ENCODE measurements around the gene AUTS2.

The AUTS2 gene

DNA sequence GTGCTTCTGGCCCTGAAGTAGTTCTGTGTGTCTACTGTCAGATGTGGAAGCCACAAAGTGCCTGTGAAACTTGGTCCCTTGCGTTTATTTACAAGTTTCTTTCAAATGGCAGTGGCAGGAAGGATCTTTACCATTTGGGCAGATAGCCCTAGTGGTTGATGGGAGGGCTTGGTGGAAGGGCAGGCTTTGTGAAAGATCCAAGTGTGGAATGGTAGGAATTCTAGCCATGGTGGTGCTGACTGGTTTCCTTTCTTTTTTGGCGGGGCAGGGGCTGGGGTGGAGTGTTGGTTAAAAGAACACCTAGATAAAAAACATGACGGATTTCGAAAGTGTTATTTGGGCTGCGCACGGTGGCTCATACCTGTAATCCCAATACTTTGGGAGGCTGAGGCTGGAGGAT lies 27.0 kb downstream of the AUTS2 start:
- no peak for DNase-seq

GRCh38 chr7:69625798-69626197 lies 27.5 kb downstream of the AUTS2 start:
- DNase-seq: no peak

- DNase-seq: no peak
Measured at GRCh38 chr7:69630292-69630691, 32.0 kb downstream of the AUTS2 start.

- no peak for DNase-seq
Measured at GRCh38 chr7:69631131-69631530, 32.9 kb downstream of the AUTS2 start.

DNA sequence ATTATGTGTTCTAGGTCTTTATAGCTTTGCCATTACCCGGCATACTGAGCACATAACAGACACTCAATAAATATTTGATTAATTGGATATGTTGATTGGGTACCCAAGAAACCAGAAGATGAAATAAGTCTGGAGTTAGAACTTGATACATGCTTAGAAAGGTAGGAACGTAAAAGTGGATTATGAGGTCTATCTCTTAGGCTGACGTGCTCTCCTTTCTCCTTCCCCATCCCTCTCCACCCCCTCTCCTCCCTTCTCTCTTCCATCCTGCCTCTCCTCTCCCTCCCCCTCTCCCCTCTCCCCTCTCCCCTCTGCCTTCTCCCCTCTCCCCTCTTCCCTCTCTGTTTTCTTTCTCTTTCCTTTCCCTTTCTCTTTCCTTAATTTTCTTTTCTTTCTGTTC lies 34.0 kb downstream of the AUTS2 start:
- DNase-seq: no peak

- DNase-seq: no peak
Measured at GRCh38 chr7:69633122-69633831, 35.0 kb downstream of the AUTS2 start.

DNA sequence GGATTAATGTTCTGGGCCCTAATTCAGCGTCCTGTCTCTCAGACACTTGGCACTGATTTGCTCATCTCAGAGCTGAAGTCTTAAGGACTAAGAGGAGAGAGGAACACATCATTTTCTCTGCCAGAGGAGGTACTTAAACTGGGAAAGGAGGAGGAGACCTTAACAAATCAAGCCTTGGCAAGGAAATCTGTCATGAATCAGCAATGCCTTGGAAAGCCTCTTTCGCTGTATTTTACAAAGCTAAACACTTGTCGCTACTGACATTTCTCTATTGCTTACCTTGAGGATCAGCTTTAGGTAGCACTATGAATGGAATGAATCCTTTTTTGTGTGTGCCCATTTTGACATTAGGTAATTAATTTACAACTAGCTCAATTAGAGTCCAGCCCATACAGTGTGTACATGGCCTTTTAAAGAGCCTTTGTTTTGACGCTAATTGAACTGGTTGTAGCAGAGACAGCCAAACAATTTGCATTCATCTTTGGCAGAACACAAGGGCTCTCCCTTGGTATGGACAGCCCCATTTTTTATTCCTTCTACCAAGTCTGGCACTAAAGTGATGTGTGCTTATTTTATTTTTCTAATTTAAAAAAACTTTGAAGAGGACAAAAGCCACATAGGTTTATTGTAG lies 37.4 kb downstream of the AUTS2 start:
- no peak for DNase-seq

GRCh38 chr7:69638674-69639073 lies 40.4 kb downstream of the AUTS2 start:
- no peak for DNase-seq

GRCh38 chr7:69640216-69640615 lies 41.9 kb downstream of the AUTS2 start:
- DNase-seq: no peak

DNA sequence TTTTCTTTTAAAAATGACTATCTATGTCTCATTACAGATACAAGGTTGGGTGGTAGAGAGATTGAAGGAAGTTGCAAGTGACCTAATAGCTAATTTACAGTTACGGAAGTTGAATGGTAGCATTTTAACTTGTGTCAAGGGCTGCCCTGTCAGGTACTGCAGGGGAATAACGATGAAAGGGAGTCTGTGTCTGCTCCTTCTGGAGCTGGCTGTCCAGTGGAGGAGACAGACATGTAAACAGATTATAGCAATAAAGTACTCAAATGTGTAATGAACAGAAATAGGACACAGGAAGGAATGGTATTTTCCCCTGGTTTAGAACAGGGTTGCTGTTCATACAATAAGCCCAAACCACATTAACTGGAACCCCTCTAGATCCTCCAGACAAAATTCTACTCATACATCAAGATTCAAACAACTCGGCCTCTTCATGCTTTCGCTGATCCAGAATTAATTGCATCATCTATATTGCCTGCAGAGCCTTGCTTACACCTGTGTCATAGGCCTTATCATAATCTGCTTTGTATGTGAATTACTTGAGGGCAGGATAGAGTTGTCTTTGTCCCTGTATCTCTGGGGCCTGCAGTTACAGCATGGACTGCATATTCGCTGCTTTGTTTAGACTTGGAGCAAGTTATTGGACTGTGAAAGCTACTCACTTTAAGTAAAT lies 42.8 kb downstream of the AUTS2 start:
- DNase-seq: no peak

DNA sequence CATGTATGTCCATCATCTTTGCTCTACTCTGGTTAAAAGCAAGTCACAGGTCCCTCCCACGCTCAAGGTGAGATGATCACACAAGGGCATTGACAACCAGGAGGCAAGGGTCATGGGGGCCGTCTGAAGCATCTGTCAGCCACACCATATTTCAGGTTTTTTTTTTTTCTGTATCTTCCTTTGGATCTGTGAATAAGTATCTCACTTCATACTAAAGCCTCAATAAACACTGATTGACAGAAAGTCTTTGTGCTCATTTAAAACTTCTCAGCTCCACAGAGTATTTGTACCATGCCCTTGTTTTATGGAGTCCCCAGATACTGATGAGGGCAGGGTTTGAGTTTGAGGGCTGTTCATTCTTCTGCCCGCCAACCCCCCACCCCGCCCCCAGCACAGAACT lies 45.0 kb downstream of the AUTS2 start:
- DNase-seq: no peak

- no peak for DNase-seq
Measured at GRCh38 chr7:69643708-69644445, 45.6 kb downstream of the AUTS2 start.

DNA sequence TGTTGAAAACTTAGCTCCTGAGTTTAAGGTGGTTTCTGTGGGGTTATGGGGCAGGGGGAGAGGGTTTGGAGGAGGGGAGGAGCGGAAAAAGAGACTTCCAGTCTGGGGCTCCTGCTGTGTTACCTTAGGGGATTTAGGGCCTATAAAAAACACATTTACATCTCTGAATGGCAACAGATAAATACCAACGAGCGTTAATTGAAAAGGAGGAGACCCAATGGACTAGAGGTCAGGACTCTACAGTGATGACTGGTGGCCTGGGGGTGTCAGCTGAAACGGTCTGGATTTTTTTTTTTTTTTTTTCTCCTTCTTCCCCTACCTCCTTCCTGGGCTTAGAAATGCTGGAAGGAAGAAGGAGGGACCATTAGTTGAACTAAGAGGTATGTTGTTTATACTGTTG lies 47.4 kb downstream of the AUTS2 start:
- DNase-seq: no peak

DNA sequence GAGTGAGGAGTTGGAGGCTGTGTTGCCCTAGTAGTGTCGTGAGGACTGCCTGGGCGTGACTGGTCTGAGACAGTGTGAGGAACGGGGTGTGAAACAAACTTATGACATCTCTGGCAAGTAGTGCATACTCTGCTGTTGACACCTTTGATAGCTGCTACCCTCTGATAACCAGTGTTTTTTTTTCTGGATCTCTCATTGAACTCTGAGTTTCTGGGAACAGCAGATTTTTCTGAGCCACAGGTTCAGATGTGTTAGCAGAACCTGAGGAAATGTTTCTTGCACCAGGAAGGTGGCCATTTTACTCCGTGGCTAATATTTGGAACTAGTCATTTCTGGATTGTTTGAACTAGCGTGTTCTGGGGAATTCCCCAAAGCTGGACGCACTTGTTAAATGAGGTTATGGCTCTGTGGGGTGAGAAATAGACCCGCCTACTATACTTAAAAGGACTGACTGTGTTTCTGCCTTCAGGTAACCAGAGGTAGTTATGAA lies 52.9 kb downstream of the AUTS2 start:
- DNase-seq: no peak

DNA sequence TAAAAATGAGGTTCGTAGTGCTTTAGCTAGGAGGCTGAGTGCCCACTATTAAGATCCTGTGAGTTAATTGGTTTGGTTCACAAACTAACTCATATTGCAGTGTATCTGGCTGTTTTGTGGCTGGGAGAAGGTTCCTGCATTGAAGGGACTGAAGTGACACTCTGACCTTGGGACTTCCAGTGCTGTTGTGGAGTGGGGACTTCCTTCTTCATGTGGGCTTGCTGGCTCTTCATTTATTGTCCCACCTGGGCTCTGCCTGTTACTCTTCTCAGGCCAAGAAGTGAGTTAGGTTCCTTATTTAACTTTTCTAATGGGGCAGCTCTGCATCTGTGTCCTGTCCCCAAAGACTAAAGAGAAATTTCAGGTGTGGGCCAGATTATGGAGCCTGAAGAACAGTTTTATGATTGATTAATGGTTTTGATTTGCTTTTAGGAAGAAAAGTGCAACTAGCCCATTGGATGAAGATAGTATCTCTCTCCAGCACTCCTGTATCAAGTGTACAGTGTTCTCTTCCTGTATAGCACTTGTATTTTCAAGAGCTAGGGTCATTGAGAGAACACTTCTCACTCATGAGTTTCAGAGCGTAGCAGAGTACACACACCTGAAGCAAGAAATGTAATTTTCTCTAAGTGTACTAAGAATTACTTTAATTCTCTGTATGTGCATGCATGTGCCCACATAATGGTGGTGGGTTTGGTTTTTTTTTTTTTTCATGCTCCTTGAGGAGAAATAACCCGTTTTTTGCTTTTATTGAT lies 54.8 kb downstream of the AUTS2 start:
- no peak for DNase-seq

GRCh38 chr7:69653806-69654205 lies 55.5 kb downstream of the AUTS2 start:
- no peak for DNase-seq

DNA sequence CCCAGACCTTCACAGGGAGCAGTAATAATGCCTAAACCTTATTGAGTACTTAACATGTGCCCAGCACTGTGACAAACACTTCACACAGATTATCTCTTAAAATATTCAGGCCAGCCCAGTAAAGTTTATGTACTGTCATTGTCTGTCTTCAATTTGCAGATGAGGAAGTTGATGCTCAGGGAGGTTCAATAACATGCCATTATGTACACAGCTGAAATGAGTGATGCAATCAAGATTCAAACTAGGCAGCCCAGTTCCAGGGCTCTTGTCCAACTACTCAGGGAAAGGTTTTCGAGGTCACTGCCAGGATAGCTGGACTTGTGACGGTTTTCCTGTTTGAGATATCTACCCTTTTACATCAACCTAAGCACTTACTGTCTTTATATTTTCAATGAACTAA lies 56.1 kb downstream of the AUTS2 start:
- no peak for DNase-seq

DNA sequence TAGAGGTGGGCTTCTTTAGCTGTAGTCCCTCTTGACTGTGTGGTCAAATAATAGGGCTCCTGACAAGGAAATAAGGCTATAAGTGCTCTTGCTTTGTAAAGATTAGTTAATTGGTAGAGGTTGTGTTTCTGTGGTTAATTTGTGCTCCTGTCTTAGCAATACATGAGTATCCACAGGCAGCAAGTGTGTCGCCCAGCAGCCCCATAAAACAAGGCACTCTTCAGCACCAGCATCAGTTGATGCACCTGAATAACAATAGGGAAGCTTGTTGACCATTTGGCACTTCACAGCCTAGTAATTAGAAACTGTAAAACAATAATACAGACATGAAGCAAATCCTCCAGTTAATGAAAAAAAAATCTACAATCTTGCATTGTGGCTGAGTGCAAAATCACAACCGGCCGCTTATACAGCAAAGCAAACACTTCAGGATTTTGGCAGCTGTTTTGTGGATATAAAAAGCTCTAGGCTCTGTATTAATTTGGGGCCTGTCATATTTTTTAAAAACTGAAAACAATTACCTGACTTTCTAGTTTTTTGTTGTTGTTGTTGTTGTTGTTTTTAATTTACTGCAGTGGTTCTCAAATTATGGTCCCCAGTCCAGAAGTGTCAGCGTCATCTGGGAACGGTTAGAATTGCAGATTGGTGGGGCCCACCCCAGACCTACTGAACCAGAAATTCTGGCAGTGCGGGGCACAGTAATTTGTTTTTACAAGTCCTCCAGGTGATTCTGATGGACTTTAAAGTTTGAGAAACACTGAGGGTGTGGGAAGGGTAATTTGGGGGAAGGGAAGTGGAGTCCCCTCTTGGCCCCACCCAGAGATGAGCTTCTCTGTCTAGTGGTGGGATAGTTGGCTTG lies 56.8 kb downstream of the AUTS2 start:
- DNase-seq: no peak

- DNase-seq: no peak
Measured at GRCh38 chr7:69656077-69656476, 57.8 kb downstream of the AUTS2 start.

DNA sequence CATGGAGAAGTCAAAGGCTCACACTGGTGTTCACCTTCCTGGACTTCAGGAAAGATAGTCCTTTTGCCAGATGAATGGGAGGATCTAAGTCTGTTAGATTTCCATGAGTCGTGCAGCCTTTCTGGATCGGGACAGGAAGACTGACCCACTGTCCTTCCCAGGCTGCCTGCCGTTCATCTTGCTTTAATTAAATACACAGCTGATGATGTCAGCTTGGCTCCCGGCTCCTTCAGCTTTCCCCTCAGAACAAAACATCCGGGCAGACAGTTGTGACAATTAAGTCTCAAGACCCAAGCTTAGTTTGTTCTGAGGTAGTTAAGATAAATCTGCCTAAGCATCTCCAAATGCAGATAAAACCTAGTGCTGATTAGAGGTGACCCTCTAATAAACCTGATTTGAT lies 58.6 kb downstream of the AUTS2 start:
- DNase-seq: no peak

DNA sequence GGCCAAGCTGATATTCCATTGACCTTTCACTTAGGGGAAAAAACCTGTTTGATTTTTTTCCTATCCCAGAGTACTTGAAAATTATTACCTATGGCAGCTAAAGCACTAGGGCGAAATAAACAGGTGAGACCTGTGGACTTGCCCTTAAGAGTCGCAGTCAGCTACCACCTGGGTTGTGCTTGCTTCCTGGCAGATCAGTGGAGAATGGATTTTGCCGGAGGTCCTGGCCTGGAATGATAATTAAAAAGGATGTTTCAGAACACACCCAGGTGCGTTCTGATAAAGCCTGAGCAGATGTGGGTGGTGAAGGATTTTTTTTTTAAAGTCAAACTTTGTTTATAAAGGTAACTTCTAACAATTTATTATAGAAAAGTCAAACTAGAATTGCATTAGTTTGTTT lies 59.1 kb downstream of the AUTS2 start:
- DNase-seq: no peak

- no peak for DNase-seq
Measured at GRCh38 chr7:69657985-69658384, 59.7 kb downstream of the AUTS2 start.
